Measurements from ENCODE around the gene CTNNA1.

GRCh38 chr5:138869038-138869437, 115.8 kb downstream of the CTNNA1 start:
- TF ChIP-seq CTCF (IDR thresholded peaks at IDR 0.05; ENCODE audit: insufficient read depth, low read length, poor library complexity, severe bottlenecking), result no peak
- TF ChIP-seq EZH2phosphoT487 (conservative IDR thresholded peaks at IDR 0.05; ENCODE audit: low read length), result no peak

Measured in SU-DHL-6 (cell line).